ENCODE measurements around the gene COPS3. TPM values are rescaled to one million over a fixed set of nuclear protein-coding genes. Genes with fewer than 3 reads are reported as not detected.
A peak's percentile ranks its signal among the peaks of the same experiment; 100 is the strongest.

The COPS3 gene
- total RNA-seq, 2 donors from 2014 or later, result 46.0 to 65.5 TPM

GRCh38 chr17:17228521-17229279 is 52.3 kb downstream of the COPS3 start:
- Histone ChIP-seq H3K27ac (peak overlapping the region; percentile 57 to 62), H3K9me3 (no peaks in the 10 kb centered on the region), H3K4me3 (no peak overlapping the region), H3K4me1 (peaks cover 0 to 51% of the 10 kb centered on the region in 2 donors), H3K27me3 (no peaks in the 10 kb centered on the region), H3K36me3 (peaks cover 87% of the 10 kb centered on the region)
- no peak for DNase-seq (ENCODE audit: low spot score)
- no peak for TF ChIP-seq CTCF (IDR thresholded peaks at IDR 0.05)

GRCh38 chr17:17227608-17228520 is 53.2 kb downstream of the COPS3 start:
- Histone ChIP-seq H3K4me1 (peaks cover 0 to 48% of the 10 kb centered on the region in 2 donors), H3K27me3 (no peaks in the 10 kb centered on the region), H3K27ac (peak overlapping the region; percentile 57 to 62), H3K9me3 (no peaks in the 10 kb centered on the region), H3K4me3 (no peak overlapping the region), H3K36me3 (peaks cover 96% of the 10 kb centered on the region)
- TF ChIP-seq CTCF (IDR thresholded peaks at IDR 0.05), result no peak
- DNase-seq (ENCODE audit: low spot score), result no peak

- no peaks in the 10 kb centered on the region for H3K9me3 ChIP-seq
- no peak for DNase-seq (ENCODE audit: low spot score)
- H3K4me1 ChIP-seq, result peaks cover 0 to 36% of the 10 kb centered on the region in 2 donors
- H3K27me3 ChIP-seq, result no peaks in the 10 kb centered on the region
- H3K36me3 ChIP-seq, result peaks cover 99% of the 10 kb centered on the region
- H3K4me3 ChIP-seq, result no peak overlapping the region
- no peak overlapping the region for H3K27ac ChIP-seq
- TF ChIP-seq CTCF (IDR thresholded peaks at IDR 0.05), result no peak
Measured at GRCh38 chr17:17226451-17227265, 54.4 kb downstream of the COPS3 start.

- no peak for DNase-seq (ENCODE audit: low spot score)
- no peak for TF ChIP-seq CTCF (IDR thresholded peaks at IDR 0.05)
- no peaks in the 10 kb centered on the region for H3K27me3 ChIP-seq
Measured at GRCh38 chr17:17225901-17226300, 55.1 kb downstream of the COPS3 start.

GRCh38 chr17:17224137-17224536 is 56.9 kb downstream of the COPS3 start:
- Histone ChIP-seq H3K4me1 (peaks cover 0 to 18% of the 10 kb centered on the region in 2 donors), H3K9me3 (no peaks in the 10 kb centered on the region), H3K27ac (no peak overlapping the region), H3K36me3 (peaks cover 97% of the 10 kb centered on the region), H3K27me3 (no peaks in the 10 kb centered on the region), H3K4me3 (no peak overlapping the region)
- TF ChIP-seq CTCF (IDR thresholded peaks at IDR 0.05), result no peak
- no peak for DNase-seq (ENCODE audit: low spot score)

More at GRCh38 chr17:17225901-17226300, 55.1 kb downstream of the COPS3 start:
- Histone ChIP-seq H3K9me3 (no peaks in the 10 kb centered on the region), H3K27ac (no peak overlapping the region), H3K4me3 (no peak overlapping the region), H3K36me3 (peaks cover 99% of the 10 kb centered on the region), H3K4me1 (peaks cover 0 to 29% of the 10 kb centered on the region in 2 donors)
